Bone marrow (tissue), 2 donors: ENCODE measurements around the gene AGAP1.
"Not testable (repeated sequence)": the region's sequence is repeated elsewhere in the genome, so short reads cannot be mapped to it uniquely, and the experiment has no call there.

Experiments used
- DNase-seq, 2 donors: peaks; one replicate each; lab custom pipeline; 2025; lab: John Stamatoyannopoulos, UW

The AGAP1 gene

DNA sequence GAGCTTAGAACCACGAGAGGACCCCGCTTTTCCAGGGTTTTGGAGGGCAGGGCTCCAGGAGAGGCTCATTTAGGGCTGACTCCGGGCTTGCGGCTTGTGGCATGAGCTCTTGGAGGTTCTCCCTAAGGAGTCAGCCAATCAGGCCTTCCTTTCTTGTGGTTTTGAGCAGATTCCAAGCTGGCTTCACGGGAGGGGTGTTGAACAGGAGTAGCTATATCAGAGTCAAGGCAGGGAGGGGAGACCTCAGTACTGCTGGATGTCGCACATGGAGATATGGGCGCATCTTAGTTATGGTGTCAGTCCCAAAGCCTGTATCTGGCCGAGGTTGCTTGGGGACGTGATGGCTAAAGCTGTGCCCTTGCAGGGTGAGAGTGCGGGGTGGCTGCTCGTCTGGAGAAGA, 98.6 kb downstream of the AGAP1 start:
- DNase-seq = no peak

DNA sequence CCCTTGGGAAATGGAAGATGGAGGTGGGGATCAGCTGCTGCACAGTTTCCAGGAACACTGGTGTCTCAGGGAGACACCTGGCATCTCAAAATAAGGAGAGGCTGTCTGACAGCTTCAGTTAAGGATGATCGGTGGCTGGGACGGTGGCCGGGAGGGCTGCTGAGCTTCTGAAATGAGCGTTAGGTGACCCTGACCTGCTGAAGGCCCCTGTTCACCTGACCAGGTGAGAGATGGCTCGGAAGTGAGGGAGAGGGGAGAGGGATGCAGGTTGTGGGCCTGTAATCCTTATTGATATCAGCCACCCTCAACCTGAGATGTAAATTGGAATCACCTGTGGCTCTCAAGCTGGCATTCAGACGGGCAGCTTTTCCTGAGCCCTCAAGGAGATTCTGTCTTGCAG, 99.0 kb downstream of the AGAP1 start:
- no peak for DNase-seq

DNA sequence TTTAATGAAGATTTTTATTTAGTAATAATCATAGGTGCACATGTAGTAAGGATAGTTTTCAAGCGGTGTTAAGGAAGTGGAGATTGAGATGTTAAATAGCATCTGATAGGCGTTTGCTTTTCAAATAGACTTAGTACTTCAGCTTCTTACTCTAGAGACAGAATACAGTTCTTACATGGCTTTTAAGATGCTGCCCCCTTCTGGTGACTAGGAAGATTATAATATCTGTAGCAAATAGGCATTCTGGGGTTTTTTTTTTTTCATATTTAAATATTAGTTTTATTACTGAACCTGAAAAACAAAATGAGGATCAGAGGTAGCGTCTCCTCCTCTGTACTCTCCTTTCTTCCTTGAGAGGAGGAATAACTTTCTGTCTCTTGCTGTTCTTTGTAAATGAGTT, 100.2 kb downstream of the AGAP1 start:
- DNase-seq = peak in 1 of 2 donors; percentile 42

DNA sequence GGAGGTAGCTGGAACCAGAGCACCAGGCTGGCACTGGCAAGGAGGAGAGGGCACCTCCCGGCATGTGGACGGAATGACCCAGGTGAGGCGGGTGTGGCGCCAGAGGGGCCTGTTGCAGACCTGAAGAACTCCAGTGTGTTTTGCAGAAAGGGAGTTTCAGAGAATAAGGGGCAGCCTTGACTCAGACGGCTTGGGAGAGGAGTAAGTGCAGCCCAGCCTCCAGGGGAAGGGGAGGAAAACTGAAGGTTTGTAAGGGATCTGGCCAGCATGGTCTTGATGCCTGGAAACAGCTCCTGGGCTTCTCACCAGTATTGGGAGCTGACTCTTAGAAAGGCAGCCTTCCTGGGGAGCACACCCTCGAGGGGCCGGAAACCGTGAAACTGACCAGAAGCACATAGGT, 101.1 kb downstream of the AGAP1 start:
- no peak for DNase-seq

- no peak for DNase-seq
Observed at GRCh38 chr2:235595422-235596010, 101.7 kb downstream of the AGAP1 start.

DNA sequence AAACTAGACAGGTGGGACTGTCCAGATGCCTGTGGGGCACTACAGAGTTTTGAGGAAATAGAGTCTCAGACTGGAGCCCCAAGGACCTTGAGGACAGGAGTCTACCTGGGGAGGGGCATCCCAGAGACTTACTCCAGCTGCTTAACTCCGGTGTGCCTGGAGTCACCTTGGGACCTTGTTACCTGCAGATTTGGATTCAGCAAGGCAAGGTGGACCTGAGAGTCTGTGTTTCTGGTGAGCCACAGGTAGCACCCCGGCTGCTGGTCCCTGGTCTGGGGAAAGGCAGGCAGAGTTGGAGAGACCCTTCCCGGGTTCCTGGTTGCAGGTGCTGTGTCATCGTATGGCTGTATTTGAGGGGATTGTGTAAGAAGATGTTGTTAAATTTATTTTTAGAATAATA, 102.4 kb downstream of the AGAP1 start:
- DNase-seq = no peak

DNA sequence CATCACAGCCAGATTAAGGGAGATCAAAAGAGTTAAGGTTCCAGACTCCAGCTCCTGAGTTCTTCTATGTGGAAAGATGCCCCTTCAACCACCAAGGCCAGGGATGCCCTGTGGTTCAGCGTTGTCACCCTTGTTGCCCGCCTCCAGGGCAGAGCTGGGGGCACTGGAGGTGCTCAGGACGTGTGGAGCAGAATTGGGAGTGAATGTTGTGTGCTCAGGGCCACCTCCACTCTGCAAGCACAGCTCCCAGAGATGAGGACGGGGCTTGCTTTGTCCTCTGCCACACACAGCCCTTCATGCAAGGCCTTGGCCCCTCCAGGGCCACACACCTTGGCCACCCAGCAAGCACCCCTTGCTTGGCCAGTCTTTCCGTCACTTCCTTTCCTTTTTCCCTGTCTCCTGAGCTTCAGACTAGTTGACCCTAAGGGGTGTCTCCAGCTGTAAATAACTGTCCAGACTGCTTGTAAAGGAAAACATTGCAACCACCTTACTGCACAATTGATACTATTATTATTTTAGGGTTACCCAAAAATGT, 103.3 kb downstream of the AGAP1 start:
- no peak for DNase-seq

DNA sequence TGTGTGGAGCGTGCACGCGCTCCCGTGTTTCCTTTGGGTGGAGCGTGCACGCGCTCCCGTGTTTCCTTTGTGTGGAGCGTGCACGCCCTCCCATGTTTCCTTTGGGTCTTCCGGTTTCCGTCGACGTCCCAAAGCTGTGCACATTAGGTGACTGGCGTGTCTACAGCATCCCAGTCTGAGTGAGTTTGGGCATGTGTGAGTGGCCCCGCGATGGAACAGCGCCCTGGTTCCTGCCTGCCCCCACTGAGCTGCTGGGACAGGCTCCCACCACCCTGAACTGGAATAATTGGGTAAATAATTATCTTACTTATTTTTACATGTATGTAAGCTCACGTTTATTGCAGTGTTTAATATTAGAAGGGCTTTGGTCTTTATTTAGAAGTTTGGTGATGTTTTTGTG, 104.2 kb downstream of the AGAP1 start:
- DNase-seq = no peak

- DNase-seq = no peak
Observed at GRCh38 chr2:235598532-235599531, 105.0 kb downstream of the AGAP1 start.

- no peak for DNase-seq
Observed at GRCh38 chr2:235599596-235600338, 105.9 kb downstream of the AGAP1 start.

GRCh38 chr2:235600406-235600805, 106.6 kb downstream of the AGAP1 start:
- no peak for DNase-seq

GRCh38 chr2:235600926-235601325, 107.1 kb downstream of the AGAP1 start:
- DNase-seq = no peak

DNA sequence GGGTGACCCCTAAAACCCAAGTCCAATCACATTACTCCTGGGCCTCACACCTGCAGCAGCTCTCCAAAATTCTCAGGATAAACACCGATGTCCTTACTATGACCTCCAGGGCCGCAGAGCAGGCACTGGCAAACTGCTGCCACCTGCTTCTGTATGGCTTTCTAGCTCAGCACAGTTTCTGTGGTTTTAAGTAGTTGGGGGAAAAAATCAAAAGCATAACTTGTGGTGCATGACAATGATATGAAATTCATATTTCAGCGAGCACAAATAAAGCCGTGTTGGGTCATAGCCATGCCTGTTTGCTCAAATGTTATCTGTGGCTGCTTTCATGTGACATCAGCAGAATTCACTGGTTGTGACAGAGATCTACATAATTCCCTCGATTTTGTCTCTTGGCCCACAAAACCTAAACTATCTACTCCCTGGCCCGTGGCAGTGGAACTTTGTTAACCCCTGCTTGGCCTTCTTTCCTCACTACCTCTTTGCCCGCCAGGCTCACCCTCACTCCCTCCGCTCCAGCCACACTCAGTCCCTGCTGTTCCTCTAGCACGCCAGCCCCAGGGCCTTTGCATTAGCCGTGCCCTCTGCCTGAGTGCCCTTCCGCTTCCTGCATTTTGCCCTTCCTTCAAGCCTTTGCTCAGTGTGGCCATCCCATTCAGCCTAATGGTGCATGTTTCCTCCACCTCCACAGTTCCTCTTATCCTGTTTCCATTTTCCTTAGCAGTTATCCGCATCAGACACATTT, 108.3 kb downstream of the AGAP1 start:
- DNase-seq = no peak

- not testable (repeated sequence) for DNase-seq
Observed at GRCh38 chr2:235602971-235603370, 109.1 kb downstream of the AGAP1 start.

- DNase-seq = no peak
Observed at GRCh38 chr2:235603659-235604058, 109.8 kb downstream of the AGAP1 start.

DNA sequence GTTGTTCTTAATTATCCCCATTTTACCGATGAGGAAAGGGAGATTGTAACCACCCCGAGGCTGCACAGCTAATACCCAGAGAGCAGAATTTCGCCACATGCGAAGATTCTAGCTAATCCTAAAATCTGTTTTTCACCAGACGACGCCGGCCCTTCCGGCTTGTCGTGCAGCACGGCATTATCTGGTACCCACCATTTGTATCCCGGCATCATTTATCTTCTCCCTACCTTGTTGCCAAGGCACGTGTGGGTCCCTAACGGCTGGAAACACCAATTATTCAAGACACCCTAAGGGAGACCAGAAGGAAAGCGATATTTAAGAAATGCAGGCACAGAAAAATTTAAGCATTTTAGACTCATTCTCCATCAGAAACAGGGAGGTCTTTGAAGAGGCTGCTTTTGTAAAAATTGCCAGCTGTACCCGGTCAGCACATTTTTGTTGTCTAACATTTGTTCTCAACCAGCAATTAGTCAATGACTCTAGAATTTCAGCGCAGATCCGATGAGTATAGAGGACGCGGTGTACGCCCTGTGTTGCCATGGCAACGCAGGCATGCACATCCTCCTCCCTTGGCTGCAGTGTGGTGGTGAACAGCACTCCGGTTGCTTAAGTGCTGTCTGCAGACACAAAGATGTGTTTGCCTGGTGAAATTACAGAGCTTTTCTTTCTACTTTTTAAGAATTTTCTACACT, 111.6 kb downstream of the AGAP1 start:
- no peak for DNase-seq

GRCh38 chr2:235606004-235606715, 112.3 kb downstream of the AGAP1 start:
- no peak for DNase-seq

DNA sequence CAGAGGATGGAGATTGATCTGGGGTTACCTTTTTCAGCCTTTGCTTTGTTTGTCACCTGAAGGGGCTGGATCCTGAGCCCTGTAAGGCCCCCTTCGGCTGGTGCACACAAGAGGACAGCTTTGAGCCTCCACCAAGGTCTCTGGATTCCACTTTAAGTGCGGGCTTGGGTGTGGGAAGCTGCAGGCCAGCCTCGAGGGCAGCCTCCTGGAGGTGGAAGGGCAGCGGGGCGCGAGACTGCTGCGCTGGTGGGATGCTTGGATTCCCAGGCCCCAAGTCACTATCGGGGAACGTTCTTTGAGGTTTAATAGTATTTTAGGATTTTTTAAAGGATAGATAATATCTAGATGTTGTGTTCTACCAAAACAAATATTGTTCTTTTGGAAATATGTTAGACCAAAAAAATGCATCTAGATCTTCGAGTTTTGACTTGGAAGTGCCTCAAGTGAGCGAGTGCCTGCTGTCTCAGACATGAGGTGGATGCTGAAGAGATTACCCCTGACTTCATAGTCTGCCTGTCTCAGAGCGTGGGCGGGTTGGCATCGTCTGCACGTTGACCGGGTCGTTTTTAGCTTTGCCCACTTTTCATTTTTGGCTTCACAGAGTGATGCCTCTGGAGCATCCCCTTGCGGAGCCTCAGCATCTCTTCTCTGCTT, 113.8 kb downstream of the AGAP1 start:
- no peak for DNase-seq

GRCh38 chr2:235608200-235608887, 114.5 kb downstream of the AGAP1 start:
- no peak for DNase-seq
